Ovary (tissue), 3 donors: ENCODE measurements around the gene STMN3.
"Not testable (repeated sequence)": the region's sequence is repeated elsewhere in the genome, so short reads cannot be mapped to it uniquely, and the experiment has no call there.

Experiments used
- CTCF ChIP-seq, 3 donors: fragments of 450-650 bp in 2 of 3; fragments of 200-600 bp in 1 of 3; IDR thresholded peaks; one replicate each; pipeline versions ENCODE4 v1.5.1 to v1.8.0; 2016 to 2022; ENCODE audit warnings: antibody characterized with exemption in 3 of 3, mild to moderate bottlenecking in 1 of 3
- EP300 ChIP-seq: sonication (generic); formaldehyde crosslinking; IDR thresholded peaks from one replicate; pipeline ENCODE4 v1.6.1; 2017; ENCODE audit warnings: antibody characterized with exemption
- donor health status: DM: no; HTN: no; CAD: no.

DNA sequence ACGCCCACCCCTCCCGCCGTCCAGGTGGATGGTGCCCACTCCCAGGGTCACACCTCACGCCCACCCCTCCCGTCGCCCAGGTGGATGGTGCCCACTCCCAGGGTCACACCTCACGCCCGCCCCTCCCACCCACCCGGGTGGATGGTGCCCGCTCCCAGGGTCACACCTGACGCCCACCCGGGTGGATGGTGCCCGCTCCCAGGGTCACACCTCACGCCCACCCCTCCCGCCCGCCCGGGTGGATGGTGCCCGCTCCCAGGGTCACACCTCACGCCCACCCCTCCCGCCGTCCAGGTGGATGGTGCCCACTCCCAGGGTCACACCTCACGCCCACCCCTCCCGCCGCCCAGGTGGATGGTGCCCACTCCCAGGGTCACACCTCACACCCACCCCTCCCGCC is 2.7 kb downstream of the STMN3 start:
- not testable (repeated sequence) for TF ChIP-seq CTCF (IDR thresholded peaks at IDR 0.05); EP300
